Measurements from ENCODE around the gene TOR2A.

The TOR2A gene

GRCh38 chr9:127742435-127743088 lies 7.5 kb upstream of the TOR2A start:
- no peak for DNase-seq

GRCh38 chr9:127741831-127742434 lies 6.8 kb upstream of the TOR2A start:
- DNase-seq = no peak

GRCh38 chr9:127739614-127740330 lies 4.7 kb upstream of the TOR2A start:
- DNase-seq = no peak

GRCh38 chr9:127738666-127739065 lies 3.6 kb upstream of the TOR2A start:
- DNase-seq = no peak

GRCh38 chr9:127735530-127736185 lies 564 bp upstream of the TOR2A start:
- no peak for DNase-seq

GRCh38 chr9:127734247-127734746 lies 797 bp downstream of the TOR2A start:
- no peak for DNase-seq

- DNase-seq = no peak
Observed at GRCh38 chr9:127733614-127734013, 1.5 kb downstream of the TOR2A start.

- DNase-seq = no peak
Observed at GRCh38 chr9:127732444-127732843, 2.6 kb downstream of the TOR2A start.

- DNase-seq = no peak
Observed at GRCh38 chr9:127731938-127732337, 3.2 kb downstream of the TOR2A start.

GRCh38 chr9:127730799-127731410 lies 4.2 kb downstream of the TOR2A start:
- DNase-seq = no peak

GRCh38 chr9:127730262-127730661 lies 4.8 kb downstream of the TOR2A start:
- no peak for DNase-seq

GRCh38 chr9:127729522-127730256 lies 5.4 kb downstream of the TOR2A start:
- no peak for DNase-seq

- no peak for DNase-seq
Observed at GRCh38 chr9:127728808-127729207, 6.3 kb downstream of the TOR2A start.

GRCh38 chr9:127726871-127727270 lies 8.2 kb downstream of the TOR2A start:
- no peak for DNase-seq

- no peak for DNase-seq
Observed at GRCh38 chr9:127724012-127724411, 11.1 kb downstream of the TOR2A start.

GRCh38 chr9:127723444-127723843 lies 11.7 kb downstream of the TOR2A start:
- DNase-seq = no peak

- DNase-seq = no peak
Observed at GRCh38 chr9:127723013-127723412, 12.1 kb downstream of the TOR2A start.

GRCh38 chr9:127722055-127722745 lies 12.9 kb downstream of the TOR2A start:
- no peak for DNase-seq

- DNase-seq = no peak
Observed at GRCh38 chr9:127721391-127721821, 13.7 kb downstream of the TOR2A start.

- no peak for DNase-seq
Observed at GRCh38 chr9:127720865-127721227, 14.2 kb downstream of the TOR2A start.

GRCh38 chr9:127720031-127720864 lies 14.8 kb downstream of the TOR2A start:
- no peak for DNase-seq
